Measurements from ENCODE around the gene APOBEC3B.

APOBEC3B gene

GRCh38 chr22:38950527-38951295, 31.4 kb upstream of the APOBEC3B start:
- Histone ChIP-seq H3K9me3 (ENCODE audit: control insufficient read depth, low read length) (no peaks in the 10 kb centered on the region), H3K4me3 (ENCODE audit: insufficient read depth, low read depth, low read length) (no peak overlapping the region), H3K36me3 (ENCODE audit: control insufficient read depth, insufficient read depth, low read length) (no peaks in the 10 kb centered on the region), H3K27me3 (ENCODE audit: control insufficient read depth, insufficient read depth, low read length, poor library complexity, severe bottlenecking) (no peaks in the 10 kb centered on the region), H3K27ac (ENCODE audit: insufficient read depth, low read depth, low read length, poor library complexity, severe bottlenecking) (no peak overlapping the region), H3K4me1 (ENCODE audit: control insufficient read depth, insufficient read depth, low read length) (no peaks in the 10 kb centered on the region)
- 91% methylated on average over 13 of the region's 13 CpGs for WGBS, 2 experiments

GRCh38 chr22:38951734-38952133, 30.4 kb upstream of the APOBEC3B start:
- H3K36me3 ChIP-seq (ENCODE audit: control insufficient read depth, insufficient read depth, low read length) = no peaks in the 10 kb centered on the region
- no peaks in the 10 kb centered on the region for H3K27me3 ChIP-seq (ENCODE audit: control insufficient read depth, insufficient read depth, low read length, poor library complexity, severe bottlenecking)
- H3K27ac ChIP-seq (ENCODE audit: insufficient read depth, low read depth, low read length, poor library complexity, severe bottlenecking) = no peak overlapping the region
- 95 to 97% methylated on average over 2 of the region's 2 CpGs for WGBS, 2 experiments
- no peaks in the 10 kb centered on the region for H3K4me1 ChIP-seq (ENCODE audit: control insufficient read depth, insufficient read depth, low read length)
- H3K4me3 ChIP-seq (ENCODE audit: insufficient read depth, low read depth, low read length) = no peak overlapping the region
- no peaks in the 10 kb centered on the region for H3K9me3 ChIP-seq (ENCODE audit: control insufficient read depth, low read length)

GRCh38 chr22:38952281-38952993, 29.7 kb upstream of the APOBEC3B start:
- Histone ChIP-seq H3K36me3 (ENCODE audit: control insufficient read depth, insufficient read depth, low read length) (no peaks in the 10 kb centered on the region), H3K27me3 (ENCODE audit: control insufficient read depth, insufficient read depth, low read length, poor library complexity, severe bottlenecking) (no peaks in the 10 kb centered on the region), H3K27ac (ENCODE audit: insufficient read depth, low read depth, low read length, poor library complexity, severe bottlenecking) (no peak overlapping the region), H3K9me3 (ENCODE audit: control insufficient read depth, low read length) (no peaks in the 10 kb centered on the region), H3K4me3 (ENCODE audit: insufficient read depth, low read depth, low read length) (no peak overlapping the region), H3K4me1 (ENCODE audit: control insufficient read depth, insufficient read depth, low read length) (no peaks in the 10 kb centered on the region)
- WGBS, 2 experiments = 93% methylated on average over 12 of the region's 12 CpGs

GRCh38 chr22:38953091-38953490, 29.1 kb upstream of the APOBEC3B start:
- Histone ChIP-seq H3K36me3 (ENCODE audit: control insufficient read depth, insufficient read depth, low read length) (no peaks in the 10 kb centered on the region), H3K4me3 (ENCODE audit: insufficient read depth, low read depth, low read length) (no peak overlapping the region), H3K27me3 (ENCODE audit: control insufficient read depth, insufficient read depth, low read length, poor library complexity, severe bottlenecking) (no peaks in the 10 kb centered on the region), H3K4me1 (ENCODE audit: control insufficient read depth, insufficient read depth, low read length) (no peaks in the 10 kb centered on the region), H3K9me3 (ENCODE audit: control insufficient read depth, low read length) (no peaks in the 10 kb centered on the region), H3K27ac (ENCODE audit: insufficient read depth, low read depth, low read length, poor library complexity, severe bottlenecking) (no peak overlapping the region)
- WGBS, 2 experiments = 93% methylated on average over 8 of the region's 8 CpGs

- H3K36me3 ChIP-seq (ENCODE audit: control insufficient read depth, insufficient read depth, low read length) = no peaks in the 10 kb centered on the region
- H3K27ac ChIP-seq (ENCODE audit: insufficient read depth, low read depth, low read length, poor library complexity, severe bottlenecking) = no peak overlapping the region
- no peak overlapping the region for H3K4me3 ChIP-seq (ENCODE audit: insufficient read depth, low read depth, low read length)
- H3K4me1 ChIP-seq (ENCODE audit: control insufficient read depth, insufficient read depth, low read length) = no peaks in the 10 kb centered on the region
- H3K27me3 ChIP-seq (ENCODE audit: control insufficient read depth, insufficient read depth, low read length, poor library complexity, severe bottlenecking) = no peaks in the 10 kb centered on the region
- 85 to 88% methylated on average over 15 of the region's 15 CpGs for WGBS, 2 experiments
- H3K9me3 ChIP-seq (ENCODE audit: control insufficient read depth, low read length) = no peaks in the 10 kb centered on the region
These were observed 28.4 kb upstream of the APOBEC3B start for GRCh38 chr22:38953577-38954413.

GRCh38 chr22:38954414-38955043, 27.6 kb upstream of the APOBEC3B start:
- H3K9me3 ChIP-seq (ENCODE audit: control insufficient read depth, low read length) = no peaks in the 10 kb centered on the region
- WGBS, 2 experiments = 87 to 90% methylated on average over 12 of the region's 13 CpGs
- no peak overlapping the region for H3K27ac ChIP-seq (ENCODE audit: insufficient read depth, low read depth, low read length, poor library complexity, severe bottlenecking)
- no peak overlapping the region for H3K4me3 ChIP-seq (ENCODE audit: insufficient read depth, low read depth, low read length)
- no peaks in the 10 kb centered on the region for H3K4me1 ChIP-seq (ENCODE audit: control insufficient read depth, insufficient read depth, low read length)
- no peaks in the 10 kb centered on the region for H3K36me3 ChIP-seq (ENCODE audit: control insufficient read depth, insufficient read depth, low read length)
- no peaks in the 10 kb centered on the region for H3K27me3 ChIP-seq (ENCODE audit: control insufficient read depth, insufficient read depth, low read length, poor library complexity, severe bottlenecking)

- Histone ChIP-seq H3K4me1 (ENCODE audit: control insufficient read depth, insufficient read depth, low read length) (no peaks in the 10 kb centered on the region), H3K27ac (ENCODE audit: insufficient read depth, low read depth, low read length, poor library complexity, severe bottlenecking) (no peak overlapping the region), H3K36me3 (ENCODE audit: control insufficient read depth, insufficient read depth, low read length) (no peaks in the 10 kb centered on the region), H3K4me3 (ENCODE audit: insufficient read depth, low read depth, low read length) (no peak overlapping the region), H3K27me3 (ENCODE audit: control insufficient read depth, insufficient read depth, low read length, poor library complexity, severe bottlenecking) (no peaks in the 10 kb centered on the region), H3K9me3 (ENCODE audit: control insufficient read depth, low read length) (no peaks in the 10 kb centered on the region)
- 78 to 82% methylated on average over 5 of the region's 5 CpGs for WGBS, 2 experiments
These were observed 26.8 kb upstream of the APOBEC3B start for GRCh38 chr22:38955250-38955905.

- 91 to 93% methylated on average over 3 of the region's 3 CpGs for WGBS, 2 experiments
- H3K4me3 ChIP-seq (ENCODE audit: insufficient read depth, low read depth, low read length) = no peak overlapping the region
- H3K36me3 ChIP-seq (ENCODE audit: control insufficient read depth, insufficient read depth, low read length) = no peaks in the 10 kb centered on the region
- no peaks in the 10 kb centered on the region for H3K4me1 ChIP-seq (ENCODE audit: control insufficient read depth, insufficient read depth, low read length)
- no peaks in the 10 kb centered on the region for H3K9me3 ChIP-seq (ENCODE audit: control insufficient read depth, low read length)
- H3K27ac ChIP-seq (ENCODE audit: insufficient read depth, low read depth, low read length, poor library complexity, severe bottlenecking) = no peak overlapping the region
- H3K27me3 ChIP-seq (ENCODE audit: control insufficient read depth, insufficient read depth, low read length, poor library complexity, severe bottlenecking) = no peaks in the 10 kb centered on the region
These were observed 26.2 kb upstream of the APOBEC3B start for GRCh38 chr22:38955926-38956325.

GRCh38 chr22:38956551-38956950, 25.6 kb upstream of the APOBEC3B start:
- Histone ChIP-seq H3K36me3 (ENCODE audit: control insufficient read depth, insufficient read depth, low read length) (no peaks in the 10 kb centered on the region), H3K27ac (ENCODE audit: insufficient read depth, low read depth, low read length, poor library complexity, severe bottlenecking) (no peak overlapping the region), H3K9me3 (ENCODE audit: control insufficient read depth, low read length) (no peaks in the 10 kb centered on the region), H3K27me3 (ENCODE audit: control insufficient read depth, insufficient read depth, low read length, poor library complexity, severe bottlenecking) (no peaks in the 10 kb centered on the region), H3K4me3 (ENCODE audit: insufficient read depth, low read depth, low read length) (no peak overlapping the region), H3K4me1 (ENCODE audit: control insufficient read depth, insufficient read depth, low read length) (no peaks in the 10 kb centered on the region)
- WGBS, 2 experiments = 93 to 96% methylated on average over 5 of the region's 5 CpGs
